Activated B cell treated with CpG ODN at 0.5 μM for 24 hours (primary cell): Measurements from ENCODE around the gene INHBB. TPM values are rescaled to one million over a fixed set of nuclear protein-coding genes. Genes with fewer than 3 reads are reported as not detected.

Experiments
- ATAC-seq: fragments of 200-7000 bp; cut with Tn5 transposase; one replicate; pipeline ENCODE4 v1.10.0; 2021; ENCODE audit warnings: low read depth, mild to moderate bottlenecking, moderate library complexity
- CTCF ChIA-PET: fragments of 350-600 bp; sonication (Branson Sonifier 250); formaldehyde crosslinking; loops from one replicate; lab custom pipeline; 2021; ENCODE audit warnings: antibody characterized with exemption; lab: Charles Lee
- POLR2A ChIA-PET: fragments of 350-600 bp; sonication (Branson Sonifier 250); formaldehyde crosslinking; loops from one replicate; lab custom pipeline; 2021; ENCODE audit warnings: antibody characterized with exemption; lab: Charles Lee
- DNase-seq: peaks from one replicate; pipeline ENCODE4 v3.0.0; 2022
- H3K27ac Mint-ChIP-seq: one replicate; pipeline ENCODE4 v1.8.0; 2020; ENCODE audit warnings: mixed read lengths
- H3K27me3 Mint-ChIP-seq: one replicate; pipeline ENCODE4 v1.8.0; 2021; ENCODE audit warnings: mixed read lengths
- H3K36me3 Mint-ChIP-seq: one replicate; pipeline ENCODE4 v1.8.0; 2021; ENCODE audit warnings: low read depth, mixed read lengths
- H3K4me1 Mint-ChIP-seq: one replicate; pipeline ENCODE4 v1.8.0; 2021; ENCODE audit warnings: mixed read lengths
- H3K4me3 Mint-ChIP-seq: one replicate; pipeline ENCODE4 v1.8.0; 2020; ENCODE audit warnings: mild to moderate bottlenecking, mixed read lengths
- H3K9me3 Mint-ChIP-seq: one replicate; pipeline ENCODE4 v1.8.0; 2020; ENCODE audit warnings: mixed read lengths
- intact Hi-C: fragments of 100-400 bp; cut with micrococcal nuclease; formaldehyde crosslinking; loops from one replicate; pipeline ENCODE4 v1.15.1; 2024
- total RNA-seq: library from RNA; stranded (reverse); gene quantifications from 2 replicates; pipeline ENCODE4 v1.2.3, GENCODE V29; 2022
- TF ChIP-seq, protein P1 (sequence below): fragments of 200-600 bp; IDR thresholded peaks from one replicate; pipeline ENCODE4 v1.8.0; 2022; ENCODE audit warnings: antibody characterized with exemption, mild to moderate bottlenecking

Gene INHBB
- total RNA-seq, 1 donor from 2014 or later: not detected

DNA sequence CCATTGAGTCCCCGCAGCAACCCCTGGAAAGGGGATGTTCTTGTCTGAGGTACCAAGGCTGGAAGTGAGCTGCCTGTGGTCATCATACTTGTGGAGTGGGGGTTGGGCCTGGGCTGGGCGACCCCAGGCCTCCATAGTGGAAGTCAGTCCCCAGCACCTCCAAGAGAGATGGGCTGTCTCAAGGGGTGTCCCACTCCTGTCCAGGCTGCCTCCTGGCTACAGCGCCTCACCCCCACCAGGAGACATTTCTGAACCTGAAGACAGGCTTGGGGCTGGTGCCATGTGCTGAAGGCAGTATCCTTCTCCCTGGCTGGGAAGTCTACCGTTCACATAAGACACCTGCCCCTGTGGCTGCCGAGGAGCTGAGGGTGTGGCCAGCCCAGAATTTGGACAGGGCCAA, 28.9 kb downstream of the INHBB start:
- POLR2A ChIA-PET: no interaction called here
- DNase-seq (no peak), ATAC-seq (no peak)
- no peaks in the 10 kb centered on the region for H3K9me3 Mint-ChIP-seq
- H3K27ac Mint-ChIP-seq: no peak overlapping the region
- CTCF ChIA-PET: no interaction called here
- no peaks in the 10 kb centered on the region for H3K36me3 Mint-ChIP-seq
- no peaks in the 10 kb centered on the region for H3K4me1 Mint-ChIP-seq
- intact Hi-C loops: no loop called here
- peaks cover 11% of the 10 kb centered on the region for H3K27me3 Mint-ChIP-seq
- no peak overlapping the region for H3K4me3 Mint-ChIP-seq
- TF ChIP-seq, protein P1, sequence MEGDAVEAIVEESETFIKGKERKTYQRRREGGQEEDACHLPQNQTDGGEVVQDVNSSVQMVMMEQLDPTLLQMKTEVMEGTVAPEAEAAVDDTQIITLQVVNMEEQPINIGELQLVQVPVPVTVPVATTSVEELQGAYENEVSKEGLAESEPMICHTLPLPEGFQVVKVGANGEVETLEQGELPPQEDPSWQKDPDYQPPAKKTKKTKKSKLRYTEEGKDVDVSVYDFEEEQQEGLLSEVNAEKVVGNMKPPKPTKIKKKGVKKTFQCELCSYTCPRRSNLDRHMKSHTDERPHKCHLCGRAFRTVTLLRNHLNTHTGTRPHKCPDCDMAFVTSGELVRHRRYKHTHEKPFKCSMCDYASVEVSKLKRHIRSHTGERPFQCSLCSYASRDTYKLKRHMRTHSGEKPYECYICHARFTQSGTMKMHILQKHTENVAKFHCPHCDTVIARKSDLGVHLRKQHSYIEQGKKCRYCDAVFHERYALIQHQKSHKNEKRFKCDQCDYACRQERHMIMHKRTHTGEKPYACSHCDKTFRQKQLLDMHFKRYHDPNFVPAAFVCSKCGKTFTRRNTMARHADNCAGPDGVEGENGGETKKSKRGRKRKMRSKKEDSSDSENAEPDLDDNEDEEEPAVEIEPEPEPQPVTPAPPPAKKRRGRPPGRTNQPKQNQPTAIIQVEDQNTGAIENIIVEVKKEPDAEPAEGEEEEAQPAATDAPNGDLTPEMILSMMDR: no peak

DNA sequence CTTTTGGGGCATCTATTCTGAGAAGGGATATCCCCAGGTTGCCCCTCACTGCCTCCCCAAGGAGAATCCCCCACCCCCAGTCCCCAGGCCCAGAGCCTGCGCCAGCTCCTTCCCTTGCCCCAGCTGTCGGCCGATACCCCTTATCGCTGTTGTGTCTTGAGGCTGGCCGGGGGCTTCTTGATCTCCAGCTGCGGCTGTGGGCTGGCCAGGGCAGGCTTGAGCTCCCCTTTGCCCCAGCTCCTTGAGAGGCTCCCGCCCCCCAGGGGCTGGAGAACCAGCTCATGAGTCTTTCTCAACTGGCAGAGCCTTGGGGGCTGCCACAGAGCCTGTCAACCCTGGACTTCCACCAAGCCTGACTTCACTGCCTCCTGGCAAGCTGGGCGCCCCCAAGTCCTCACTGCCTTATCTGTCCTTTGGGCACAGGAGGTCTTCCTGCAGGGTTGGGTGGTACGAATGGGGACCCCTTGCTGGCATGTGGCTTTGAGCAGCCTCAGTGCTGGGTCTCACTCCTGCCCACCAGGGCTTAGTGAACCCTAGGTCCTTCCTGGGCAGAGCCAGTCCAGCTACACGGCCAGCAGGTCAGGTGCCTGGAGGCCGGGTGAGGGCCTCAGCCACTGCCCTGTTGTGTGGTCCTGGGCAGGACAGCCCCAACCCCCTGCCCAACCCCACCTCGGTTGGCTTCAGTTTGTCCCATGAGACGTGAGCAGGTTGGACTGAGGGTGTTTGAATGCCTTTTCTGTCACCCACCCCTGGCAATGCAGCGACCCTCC, 29.5 kb downstream of the INHBB start:
- H3K36me3 Mint-ChIP-seq: no peaks in the 10 kb centered on the region
- H3K27ac Mint-ChIP-seq: no peak overlapping the region
- no peak for DNase-seq
- ChIA-PET CTCF (no interaction called here), POLR2A (no interaction called here)
- no peak for ATAC-seq
- intact Hi-C loops: no loop called here
- TF ChIP-seq, protein P1: no peak
- H3K27me3 Mint-ChIP-seq: peaks cover 11% of the 10 kb centered on the region
- no peaks in the 10 kb centered on the region for H3K9me3 Mint-ChIP-seq
- H3K4me3 Mint-ChIP-seq: no peak overlapping the region
- H3K4me1 Mint-ChIP-seq: no peaks in the 10 kb centered on the region

DNA sequence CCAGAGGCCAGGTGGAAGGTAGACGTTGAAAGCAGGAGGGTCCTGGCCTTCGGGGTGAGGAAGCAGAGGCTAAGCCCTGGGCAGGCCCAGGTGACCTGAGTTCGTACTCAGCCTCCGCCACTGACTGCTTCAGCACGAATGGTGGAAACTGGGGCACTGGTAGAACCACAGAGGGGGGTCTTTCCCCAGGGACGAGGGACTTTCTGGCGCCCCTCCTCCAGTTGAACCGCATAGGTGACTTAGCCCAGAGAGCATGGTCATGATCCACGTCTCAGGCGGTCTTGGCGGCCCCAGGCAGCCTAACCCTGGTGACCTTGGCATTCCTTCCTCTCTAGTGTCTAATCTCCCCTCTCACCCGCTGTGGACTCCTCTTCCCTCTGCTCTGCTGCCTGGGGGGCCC, 30.2 kb downstream of the INHBB start:
- no peak for ATAC-seq
- CTCF ChIA-PET: no interaction called here
- POLR2A ChIA-PET: no interaction called here
- no peaks in the 10 kb centered on the region for H3K36me3 Mint-ChIP-seq
- H3K4me3 Mint-ChIP-seq: no peak overlapping the region
- H3K27me3 Mint-ChIP-seq: peaks cover 11% of the 10 kb centered on the region
- intact Hi-C loops: no loop called here
- TF ChIP-seq, protein P1: no peak
- DNase-seq: no peak
- no peaks in the 10 kb centered on the region for H3K4me1 Mint-ChIP-seq
- no peak overlapping the region for H3K27ac Mint-ChIP-seq
- no peaks in the 10 kb centered on the region for H3K9me3 Mint-ChIP-seq

DNA sequence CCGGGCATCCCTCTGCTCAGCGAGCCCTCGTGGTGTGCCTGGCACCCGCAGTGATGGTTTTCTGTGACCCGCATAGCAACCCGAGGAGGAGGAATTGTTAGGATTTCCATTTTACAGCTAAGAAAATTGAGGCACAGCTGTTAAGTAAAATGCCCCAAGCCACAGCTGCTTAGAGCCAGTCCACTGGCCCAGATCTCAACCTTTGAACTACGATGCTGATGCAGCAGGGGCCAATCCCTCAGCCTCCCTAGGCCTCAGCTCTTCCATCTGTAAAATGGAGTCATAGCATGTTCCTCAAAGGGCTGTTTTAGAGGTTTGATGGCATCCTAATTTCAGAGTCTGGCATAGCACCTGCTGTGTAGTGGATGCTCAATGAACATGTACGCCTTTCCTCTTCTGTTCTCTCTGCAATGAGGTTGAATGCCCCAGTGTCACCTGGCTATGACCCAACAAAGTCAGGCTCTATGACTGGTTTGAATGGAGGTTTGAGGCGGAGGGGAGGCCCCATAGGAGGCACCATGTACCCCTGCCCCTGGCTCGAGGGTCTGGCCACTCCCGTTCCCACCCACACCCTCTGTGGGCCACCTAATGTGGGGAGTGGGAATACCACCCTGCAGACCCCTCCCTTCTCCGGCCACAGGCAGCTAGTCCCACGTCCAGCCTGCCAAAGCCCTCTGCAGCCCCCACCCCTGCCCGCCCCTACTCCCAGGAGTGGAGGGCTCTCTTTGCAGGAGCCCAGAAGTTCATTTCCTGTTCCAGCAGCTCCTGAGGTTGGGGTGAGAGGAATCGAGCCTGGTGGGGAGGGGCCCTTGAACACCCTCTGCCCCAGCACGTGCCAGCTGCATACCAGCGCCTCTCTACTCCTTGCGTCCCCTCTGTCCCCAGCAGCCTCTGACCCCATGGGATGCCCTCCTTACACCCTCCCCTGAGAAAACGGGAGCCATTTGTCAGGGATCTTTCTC, 31.0 kb downstream of the INHBB start:
- no peak overlapping the region for H3K27ac Mint-ChIP-seq
- ATAC-seq (no peak), DNase-seq (no peak)
- CTCF ChIA-PET: no interaction called here
- no peaks in the 10 kb centered on the region for H3K36me3 Mint-ChIP-seq
- H3K4me3 Mint-ChIP-seq: no peak overlapping the region
- no peaks in the 10 kb centered on the region for H3K4me1 Mint-ChIP-seq
- POLR2A ChIA-PET: no interaction called here
- intact Hi-C loops: no loop called here
- H3K9me3 Mint-ChIP-seq: no peaks in the 10 kb centered on the region
- peaks cover 8% of the 10 kb centered on the region for H3K27me3 Mint-ChIP-seq
- TF ChIP-seq, protein P1: no peak

DNA sequence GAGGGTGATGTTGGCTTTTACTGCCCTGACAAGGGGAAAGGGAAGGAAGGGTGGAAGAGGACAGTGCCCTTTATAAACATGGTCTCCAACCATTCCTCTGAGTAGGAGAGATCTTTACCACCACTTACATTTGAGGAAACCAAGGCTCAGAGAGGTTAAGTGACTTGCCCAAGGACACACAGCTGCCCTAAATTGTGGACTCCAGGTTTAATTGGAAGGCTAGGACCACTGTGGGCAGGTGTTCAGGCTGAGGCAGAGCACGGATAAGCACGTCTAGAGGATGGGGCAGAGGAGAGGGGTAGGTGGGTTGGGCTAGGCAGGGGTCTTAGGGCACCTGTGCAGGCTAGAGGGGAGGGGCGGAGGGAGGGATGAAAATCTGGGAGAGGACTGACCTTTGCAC, 32.7 kb downstream of the INHBB start:
- H3K27ac Mint-ChIP-seq: no peak overlapping the region
- ChIA-PET POLR2A (no interaction called here), CTCF (no interaction called here)
- no peaks in the 10 kb centered on the region for H3K9me3 Mint-ChIP-seq
- H3K4me3 Mint-ChIP-seq: no peak overlapping the region
- TF ChIP-seq, protein P1: no peak
- peaks cover 10% of the 10 kb centered on the region for H3K27me3 Mint-ChIP-seq
- no peaks in the 10 kb centered on the region for H3K4me1 Mint-ChIP-seq
- DNase-seq (no peak), ATAC-seq (no peak)
- no peaks in the 10 kb centered on the region for H3K36me3 Mint-ChIP-seq
- intact Hi-C loops: no loop called here
